Medulla oblongata (tissue), 1 donor: Measurements from ENCODE around the gene CLEC6A.
"Not testable (repeated sequence)": the region's sequence is repeated elsewhere in the genome, so short reads cannot be mapped to it uniquely, and the experiment has no call there.

Experiments
- DNase-seq: peaks from one replicate; pipeline ENCODE4 v3.0.0-alpha.2; 2015; ENCODE audit errors: extremely low spot score

The CLEC6A gene

GRCh38 chr12:8455727-8456360 lies at the start of gene CLEC6A:
Gene CLEC6A (plus strand): TSS chr12:8455962. CDS start chr12:8456112, 150 bp downstream.
- DNase-seq: no peak

GRCh38 chr12:8419576-8419975 lies 36.2 kb upstream of the CLEC6A start:
- DNase-seq: not testable (repeated sequence)

- no peak for DNase-seq
These were observed 35.3 kb upstream of the CLEC6A start for GRCh38 chr12:8420506-8420905.

GRCh38 chr12:8444536-8445278 lies 11.1 kb upstream of the CLEC6A start:
- peak; percentile 0 for DNase-seq

- no peak for DNase-seq
These were observed 10.0 kb upstream of the CLEC6A start for GRCh38 chr12:8445731-8446130.

GRCh38 chr12:8446642-8447547 lies 8.9 kb upstream of the CLEC6A start:
- DNase-seq: peak; percentile 0

- peak; percentile 1 for DNase-seq
These were observed 6.4 kb upstream of the CLEC6A start for GRCh38 chr12:8449355-8449859.

GRCh38 chr12:8452036-8452435 lies 3.7 kb upstream of the CLEC6A start:
- peak; percentile 0 for DNase-seq

GRCh38 chr12:8453021-8453513 lies 2.7 kb upstream of the CLEC6A start:
- DNase-seq: peak; percentile 25

GRCh38 chr12:8453796-8454195 lies 2.0 kb upstream of the CLEC6A start:
- no peak for DNase-seq

GRCh38 chr12:8455271-8455670 lies 491 bp upstream of the CLEC6A start:
- DNase-seq: no peak

- no peak for DNase-seq
These were observed 5.7 kb downstream of the CLEC6A start for GRCh38 chr12:8461426-8461825.

GRCh38 chr12:8465301-8465996 lies 9.7 kb downstream of the CLEC6A start:
- DNase-seq: no peak

- peak; percentile 22 for DNase-seq
These were observed 10.5 kb downstream of the CLEC6A start for GRCh38 chr12:8466241-8466640.

- DNase-seq: no peak
These were observed 15.3 kb downstream of the CLEC6A start for GRCh38 chr12:8471090-8471489.

- no peak for DNase-seq
These were observed 19.9 kb downstream of the CLEC6A start for GRCh38 chr12:8475508-8476203.

GRCh38 chr12:8482571-8483061 lies 26.9 kb downstream of the CLEC6A start:
- DNase-seq: no peak

- DNase-seq: no peak
These were observed 27.3 kb downstream of the CLEC6A start for GRCh38 chr12:8483079-8483478.

- peak; percentile 19 for DNase-seq
These were observed 36.1 kb downstream of the CLEC6A start for GRCh38 chr12:8491646-8492530.
